Measurements from ENCODE around the gene LDLRAD4.

Gene LDLRAD4

GRCh38 chr18:13409997-13410396, 191.4 kb downstream of the LDLRAD4 start:
- no peak overlapping the region for H3K14ac ChIP-seq (ENCODE audit: low read length)
- H2BK12ac ChIP-seq (ENCODE audit: low read length) = no peak overlapping the region
- no peaks in the 10 kb centered on the region for H3K36me3 ChIP-seq (replicated peaks in 1 of 2; ENCODE audit: control insufficient read depth in 2 of 2, insufficient read depth in 2 of 2, low read length in 2 of 2)
- no peak overlapping the region for H3K4me3 ChIP-seq (ENCODE audit: low read length in 2 of 2)
- no peak overlapping the region for H3K9ac ChIP-seq (ENCODE audit: low read depth, low read length, poor library complexity)
- H3K9me3 ChIP-seq (replicated peaks in 1 of 2; ENCODE audit: control insufficient read depth in 2 of 2, insufficient read depth in 1 of 2, low read depth in 1 of 2, low read length in 2 of 2) = no peaks in the 10 kb centered on the region
- no peak for DNase-seq (ENCODE audit: low spot score)
- H2AK5ac ChIP-seq (ENCODE audit: low read depth, low read length) = no peak overlapping the region
- no peak overlapping the region for H3K4me2 ChIP-seq (ENCODE audit: insufficient read depth, low read length, poor library complexity, severe bottlenecking)
- no peak overlapping the region for H3K27ac ChIP-seq (replicated peaks; ENCODE audit: low read length)
- H2BK5ac ChIP-seq (ENCODE audit: low read length) = no peak overlapping the region
- H2BK15ac ChIP-seq (ENCODE audit: low read length) = no peak overlapping the region
- H2BK120ac ChIP-seq (ENCODE audit: low read depth, low read length) = no peak overlapping the region
- no peak overlapping the region for H3K23ac ChIP-seq (ENCODE audit: low read depth, low read length, poor library complexity)
- no peaks in the 10 kb centered on the region for H3K27me3 ChIP-seq (ENCODE audit: control insufficient read depth in 3 of 3, insufficient read depth in 3 of 3, low read depth in 1 of 3, low read length in 3 of 3)
- no peak overlapping the region for H4K91ac ChIP-seq (ENCODE audit: low read depth, low read length, poor library complexity)
- WGBS, 2 donors (ENCODE audit: extremely low coverage in 2 of 2, insufficient read length in 2 of 2, insufficient replicate concordance in 1 of 2) = no CpG with 5 or more reads among the region's 11 CpGs
- H2AFZ ChIP-seq (ENCODE audit: low read length) = no peak overlapping the region
- H4K8ac ChIP-seq (ENCODE audit: low read depth, low read length) = no peak overlapping the region
- H3K79me1 ChIP-seq (ENCODE audit: low read depth, low read length) = no peaks in the 10 kb centered on the region
- peaks cover 0 to 2% of the 10 kb centered on the region in 2 donors for H3K4me1 ChIP-seq (ENCODE audit: control insufficient read depth in 2 of 2, insufficient read depth in 1 of 2, low read depth in 1 of 2, low read length in 2 of 2)
- H3K4ac ChIP-seq (ENCODE audit: low read length) = no peak overlapping the region
- no peak overlapping the region for H3K18ac ChIP-seq (ENCODE audit: low read length)

- Histone ChIP-seq H3K4me2 (ENCODE audit: insufficient read depth, low read length, poor library complexity, severe bottlenecking) (no peak overlapping the region), H3K9ac (ENCODE audit: low read depth, low read length, poor library complexity) (no peak overlapping the region), H2BK5ac (ENCODE audit: low read length) (no peak overlapping the region), H3K4me3 (ENCODE audit: low read length in 2 of 2) (no peak overlapping the region), H3K4me1 (ENCODE audit: control insufficient read depth in 2 of 2, insufficient read depth in 1 of 2, low read depth in 1 of 2, low read length in 2 of 2) (peaks cover 0 to 4% of the 10 kb centered on the region in 2 donors), H3K79me1 (ENCODE audit: low read depth, low read length) (no peaks in the 10 kb centered on the region), H4K8ac (ENCODE audit: low read depth, low read length) (no peak overlapping the region), H3K27me3 (ENCODE audit: control insufficient read depth in 3 of 3, insufficient read depth in 3 of 3, low read depth in 1 of 3, low read length in 3 of 3) (no peaks in the 10 kb centered on the region), H3K23ac (ENCODE audit: low read depth, low read length, poor library complexity) (no peak overlapping the region), H3K36me3 (replicated peaks in 1 of 2; ENCODE audit: control insufficient read depth in 2 of 2, insufficient read depth in 2 of 2, low read length in 2 of 2) (no peaks in the 10 kb centered on the region), H2AFZ (ENCODE audit: low read length) (no peak overlapping the region), H3K14ac (ENCODE audit: low read length) (no peak overlapping the region), H2BK120ac (ENCODE audit: low read depth, low read length) (no peak overlapping the region), H3K18ac (ENCODE audit: low read length) (no peak overlapping the region), H3K4ac (ENCODE audit: low read length) (no peak overlapping the region), H3K27ac (replicated peaks; ENCODE audit: low read length) (no peak overlapping the region), H2AK5ac (ENCODE audit: low read depth, low read length) (no peak overlapping the region), H2BK15ac (ENCODE audit: low read length) (no peak overlapping the region), H2BK12ac (ENCODE audit: low read length) (no peak overlapping the region), H3K9me3 (replicated peaks in 1 of 2; ENCODE audit: control insufficient read depth in 2 of 2, insufficient read depth in 1 of 2, low read depth in 1 of 2, low read length in 2 of 2) (no peaks in the 10 kb centered on the region), H4K91ac (ENCODE audit: low read depth, low read length, poor library complexity) (no peak overlapping the region)
- DNase-seq (ENCODE audit: low spot score) = no peak
These were observed 191.9 kb downstream of the LDLRAD4 start for GRCh38 chr18:13410471-13410870.

DNA sequence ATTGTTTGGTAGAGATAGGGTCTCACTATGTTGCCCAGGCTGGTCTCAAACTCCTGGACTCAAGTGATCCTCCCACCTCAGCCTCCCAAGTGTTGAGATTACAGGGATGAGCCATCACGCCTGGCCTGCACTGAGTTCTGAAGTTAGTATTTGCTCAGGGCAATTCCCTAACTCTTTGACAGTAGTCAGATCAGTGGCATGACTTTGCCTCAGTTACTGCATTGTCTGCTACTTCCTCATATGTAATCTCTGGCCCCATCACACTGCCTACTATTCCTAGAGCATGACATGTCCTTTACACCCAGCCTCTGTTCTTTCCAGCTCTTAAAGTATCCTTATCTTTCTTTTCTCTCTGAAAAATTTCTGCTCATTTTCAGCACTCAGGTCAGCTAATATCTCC, 193.5 kb downstream of the LDLRAD4 start:
- Histone ChIP-seq H2BK12ac (ENCODE audit: low read length) (no peak overlapping the region), H3K27me3 (ENCODE audit: control insufficient read depth in 3 of 3, insufficient read depth in 3 of 3, low read depth in 1 of 3, low read length in 3 of 3) (no peaks in the 10 kb centered on the region), H3K4ac (ENCODE audit: low read length) (no peak overlapping the region), H3K27ac (replicated peaks; ENCODE audit: low read length) (no peak overlapping the region), H2BK15ac (ENCODE audit: low read length) (no peak overlapping the region), H3K18ac (ENCODE audit: low read length) (no peak overlapping the region), H3K14ac (ENCODE audit: low read length) (no peak overlapping the region), H2BK5ac (ENCODE audit: low read length) (no peak overlapping the region), H2AFZ (ENCODE audit: low read length) (no peak overlapping the region), H3K36me3 (replicated peaks in 1 of 2; ENCODE audit: control insufficient read depth in 2 of 2, insufficient read depth in 2 of 2, low read length in 2 of 2) (no peaks in the 10 kb centered on the region), H2AK5ac (ENCODE audit: low read depth, low read length) (no peak overlapping the region), H2BK120ac (ENCODE audit: low read depth, low read length) (no peak overlapping the region), H3K4me1 (ENCODE audit: control insufficient read depth in 2 of 2, insufficient read depth in 1 of 2, low read depth in 1 of 2, low read length in 2 of 2) (peaks cover 0 to 7% of the 10 kb centered on the region in 2 donors), H3K23ac (ENCODE audit: low read depth, low read length, poor library complexity) (no peak overlapping the region), H3K4me3 (ENCODE audit: low read length in 2 of 2) (no peak overlapping the region), H4K8ac (ENCODE audit: low read depth, low read length) (no peak overlapping the region), H3K9ac (ENCODE audit: low read depth, low read length, poor library complexity) (no peak overlapping the region), H3K9me3 (replicated peaks in 1 of 2; ENCODE audit: control insufficient read depth in 2 of 2, insufficient read depth in 1 of 2, low read depth in 1 of 2, low read length in 2 of 2) (no peaks in the 10 kb centered on the region), H3K4me2 (ENCODE audit: insufficient read depth, low read length, poor library complexity, severe bottlenecking) (no peak overlapping the region), H3K79me1 (ENCODE audit: low read depth, low read length) (no peaks in the 10 kb centered on the region), H4K91ac (ENCODE audit: low read depth, low read length, poor library complexity) (no peak overlapping the region)
- WGBS, 2 donors (ENCODE audit: extremely low coverage in 2 of 2, insufficient read length in 2 of 2, insufficient replicate concordance in 1 of 2) = no CpG with 5 or more reads among the region's 1 CpG
- no peak for DNase-seq (ENCODE audit: low spot score)

DNA sequence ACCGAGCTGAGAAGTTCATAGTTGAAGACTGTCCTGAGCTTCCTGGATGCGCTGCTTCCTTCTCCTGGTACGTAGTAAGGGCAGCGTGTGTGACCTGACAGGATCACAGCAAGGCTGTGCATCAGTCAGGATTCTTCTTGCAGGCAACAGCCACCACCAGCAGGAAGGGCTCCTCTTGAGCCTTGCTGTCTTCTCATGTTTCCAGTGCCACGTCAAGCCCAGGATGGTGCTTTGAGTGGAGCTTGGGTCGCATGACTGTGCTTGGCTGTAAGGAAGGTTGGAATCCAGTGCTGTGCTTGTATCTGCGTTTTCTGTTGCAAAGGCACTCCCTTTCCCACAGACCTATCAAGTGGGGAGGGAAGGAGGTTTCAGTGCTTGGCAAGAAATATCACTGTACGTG, 194.3 kb downstream of the LDLRAD4 start:
- Histone ChIP-seq H3K27ac (replicated peaks; ENCODE audit: low read length) (no peak overlapping the region), H2AFZ (ENCODE audit: low read length) (no peak overlapping the region), H4K91ac (ENCODE audit: low read depth, low read length, poor library complexity) (no peak overlapping the region), H2AK5ac (ENCODE audit: low read depth, low read length) (no peak overlapping the region), H4K8ac (ENCODE audit: low read depth, low read length) (no peak overlapping the region), H3K14ac (ENCODE audit: low read length) (no peak overlapping the region), H3K36me3 (replicated peaks in 1 of 2; ENCODE audit: control insufficient read depth in 2 of 2, insufficient read depth in 2 of 2, low read length in 2 of 2) (no peaks in the 10 kb centered on the region), H2BK5ac (ENCODE audit: low read length) (no peak overlapping the region), H2BK15ac (ENCODE audit: low read length) (no peak overlapping the region), H3K4ac (ENCODE audit: low read length) (no peak overlapping the region), H3K9ac (ENCODE audit: low read depth, low read length, poor library complexity) (no peak overlapping the region), H3K79me1 (ENCODE audit: low read depth, low read length) (no peaks in the 10 kb centered on the region), H3K4me3 (ENCODE audit: low read length in 2 of 2) (no peak overlapping the region), H3K4me2 (ENCODE audit: insufficient read depth, low read length, poor library complexity, severe bottlenecking) (no peak overlapping the region), H3K4me1 (ENCODE audit: control insufficient read depth in 2 of 2, insufficient read depth in 1 of 2, low read depth in 1 of 2, low read length in 2 of 2) (peaks cover 0 to 7% of the 10 kb centered on the region in 2 donors), H3K18ac (ENCODE audit: low read length) (no peak overlapping the region), H3K23ac (ENCODE audit: low read depth, low read length, poor library complexity) (no peak overlapping the region), H2BK12ac (ENCODE audit: low read length) (no peak overlapping the region), H3K9me3 (replicated peaks in 1 of 2; ENCODE audit: control insufficient read depth in 2 of 2, insufficient read depth in 1 of 2, low read depth in 1 of 2, low read length in 2 of 2) (no peaks in the 10 kb centered on the region), H2BK120ac (ENCODE audit: low read depth, low read length) (no peak overlapping the region), H3K27me3 (ENCODE audit: control insufficient read depth in 3 of 3, insufficient read depth in 3 of 3, low read depth in 1 of 3, low read length in 3 of 3) (no peaks in the 10 kb centered on the region)
- DNase-seq (ENCODE audit: low spot score) = no peak
- WGBS, 2 donors (ENCODE audit: extremely low coverage in 2 of 2, insufficient read length in 2 of 2, insufficient replicate concordance in 1 of 2) = no CpG with 5 or more reads among the region's 8 CpGs
